Transverse colon (tissue), 3 donors: ENCODE data around the gene KSR1.

Experiments used
- EP300 ChIP-seq: sonication (generic); formaldehyde crosslinking; IDR thresholded peaks from one replicate; pipeline ENCODE4 v1.6.1; 2017; ENCODE audit warnings: antibody characterized with exemption, low read depth
- POLR2A ChIP-seq: fragments of 450-650 bp; IDR thresholded peaks from one replicate; pipeline ENCODE4 v1.6.1; 2016; ENCODE audit warnings: antibody characterized with exemption, mild to moderate bottlenecking, moderate library complexity
- TF ChIP-seq, protein P1 (sequence below), 5 experiments: fragments of 200-600 bp in 3 of 5; fragments of 450-650 bp in 2 of 5; sonication (generic) in 3 of 5; IDR thresholded peaks; 1 replicate in 2 of 5; 2 replicates in 3 of 5; pipeline ENCODE4 v1.5.1; 2016 to 2017; ENCODE audit warnings: antibody characterized with exemption in 5 of 5, inconsistent platforms in 3 of 5, mild to moderate bottlenecking in 2 of 5, moderate library complexity in 1 of 5

DNA sequence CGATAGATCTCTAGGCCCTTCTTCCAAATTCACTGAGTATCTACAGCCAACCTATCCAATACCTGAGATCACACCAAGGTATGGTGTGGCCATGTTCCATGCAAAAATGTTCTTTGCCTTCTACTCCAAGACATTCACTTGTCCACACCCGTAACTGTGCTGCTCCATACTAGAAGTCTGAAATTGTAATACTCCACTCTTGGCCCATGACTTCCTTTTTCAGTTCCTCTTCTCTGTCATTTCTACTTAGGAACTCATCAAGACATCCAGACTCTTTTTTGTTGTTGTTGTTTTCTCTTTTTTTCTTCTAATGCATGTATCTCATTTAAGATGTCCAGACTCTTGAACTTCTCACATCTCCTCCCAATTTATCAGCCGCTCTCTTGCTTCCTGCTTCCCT lies 42.5 kb upstream of the KSR1 start:
- TF ChIP-seq, protein P1, sequence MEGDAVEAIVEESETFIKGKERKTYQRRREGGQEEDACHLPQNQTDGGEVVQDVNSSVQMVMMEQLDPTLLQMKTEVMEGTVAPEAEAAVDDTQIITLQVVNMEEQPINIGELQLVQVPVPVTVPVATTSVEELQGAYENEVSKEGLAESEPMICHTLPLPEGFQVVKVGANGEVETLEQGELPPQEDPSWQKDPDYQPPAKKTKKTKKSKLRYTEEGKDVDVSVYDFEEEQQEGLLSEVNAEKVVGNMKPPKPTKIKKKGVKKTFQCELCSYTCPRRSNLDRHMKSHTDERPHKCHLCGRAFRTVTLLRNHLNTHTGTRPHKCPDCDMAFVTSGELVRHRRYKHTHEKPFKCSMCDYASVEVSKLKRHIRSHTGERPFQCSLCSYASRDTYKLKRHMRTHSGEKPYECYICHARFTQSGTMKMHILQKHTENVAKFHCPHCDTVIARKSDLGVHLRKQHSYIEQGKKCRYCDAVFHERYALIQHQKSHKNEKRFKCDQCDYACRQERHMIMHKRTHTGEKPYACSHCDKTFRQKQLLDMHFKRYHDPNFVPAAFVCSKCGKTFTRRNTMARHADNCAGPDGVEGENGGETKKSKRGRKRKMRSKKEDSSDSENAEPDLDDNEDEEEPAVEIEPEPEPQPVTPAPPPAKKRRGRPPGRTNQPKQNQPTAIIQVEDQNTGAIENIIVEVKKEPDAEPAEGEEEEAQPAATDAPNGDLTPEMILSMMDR (IDR thresholded peaks at IDR 0.05) = no peak
- no peak for TF ChIP-seq POLR2A
- TF ChIP-seq EP300 = no peak
